Heart left ventricle (tissue), 13 donors: ENCODE measurements around the gene GRAMD2B.

Experiments
- POLR2A ChIP-seq, 2 donors: fragments of 450-650 bp; IDR thresholded peaks; one replicate each; pipeline ENCODE4 v1.6.1; 2017; ENCODE audit warnings: antibody characterized with exemption in 2 of 2, mild to moderate bottlenecking in 2 of 2, moderate library complexity in 2 of 2
- TF ChIP-seq, protein P1 (sequence below), 12 donors: fragments of 200-600 bp; sonication (generic) in 4 of 12; IDR thresholded peaks; one replicate each; pipeline versions ENCODE4 v1.5.0 to v1.8.0; 2018 to 2022; ENCODE audit warnings: antibody characterized with exemption in 12 of 12, mild to moderate bottlenecking in 5 of 12
- donor health status: ischemic (EF 13 %, LVEDD 7.1; RV severe dilation, severe dysfunction).
- donor health status: DM: no; HTN: yes; CAD: no.
- donor health status: DM: no; HTN: no; CAD: no.
- donor health status: ischemic (EF 25% LVEDD 6.9; RV normal size, moderate dysfunction).
- donor health status: ischemic (EF 25% LVEDD 5.7; RV mildly dilated, moderate dysfunction).
- donor health status: ischemic (EF 35%, LVEDD 5.7; RV mildly dilated, moderate dysfunction).
- donor health status: nonischemic (EF 11% LVEDD 7.7; RV severe dilation, severe dysfunction).
- donor health status: DM: yes; HTN: yes; CAD: no.
- donor health status: PGD.
- donor health status: ischemic (EF 29% LVEDD 5.4; RV normal size, mild dysfunction).
- donor health status: nonischemic (EF 23%, LVEDD 6.1; RV moderate dilation, normal function).

DNA sequence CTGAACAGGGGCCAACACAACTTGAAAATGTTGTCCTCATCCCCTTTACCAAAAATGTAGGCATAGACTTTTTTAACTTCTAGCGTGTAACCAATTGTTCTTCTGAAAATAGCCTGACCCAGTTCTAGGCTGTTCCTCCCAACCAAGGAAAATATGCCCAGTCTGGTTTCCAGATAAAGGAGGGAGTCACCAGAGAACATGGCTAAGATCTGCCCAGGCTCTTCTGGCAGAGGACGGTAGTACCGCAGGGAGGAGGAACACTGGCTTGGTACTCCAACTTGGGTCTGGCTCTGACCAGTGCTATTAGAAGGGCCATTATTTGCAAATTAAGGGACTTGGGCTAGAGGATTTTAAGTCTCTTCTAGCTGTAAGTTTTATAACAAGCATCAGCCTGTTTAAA is 63.1 kb downstream of the GRAMD2B start:
- TF ChIP-seq, protein P1, sequence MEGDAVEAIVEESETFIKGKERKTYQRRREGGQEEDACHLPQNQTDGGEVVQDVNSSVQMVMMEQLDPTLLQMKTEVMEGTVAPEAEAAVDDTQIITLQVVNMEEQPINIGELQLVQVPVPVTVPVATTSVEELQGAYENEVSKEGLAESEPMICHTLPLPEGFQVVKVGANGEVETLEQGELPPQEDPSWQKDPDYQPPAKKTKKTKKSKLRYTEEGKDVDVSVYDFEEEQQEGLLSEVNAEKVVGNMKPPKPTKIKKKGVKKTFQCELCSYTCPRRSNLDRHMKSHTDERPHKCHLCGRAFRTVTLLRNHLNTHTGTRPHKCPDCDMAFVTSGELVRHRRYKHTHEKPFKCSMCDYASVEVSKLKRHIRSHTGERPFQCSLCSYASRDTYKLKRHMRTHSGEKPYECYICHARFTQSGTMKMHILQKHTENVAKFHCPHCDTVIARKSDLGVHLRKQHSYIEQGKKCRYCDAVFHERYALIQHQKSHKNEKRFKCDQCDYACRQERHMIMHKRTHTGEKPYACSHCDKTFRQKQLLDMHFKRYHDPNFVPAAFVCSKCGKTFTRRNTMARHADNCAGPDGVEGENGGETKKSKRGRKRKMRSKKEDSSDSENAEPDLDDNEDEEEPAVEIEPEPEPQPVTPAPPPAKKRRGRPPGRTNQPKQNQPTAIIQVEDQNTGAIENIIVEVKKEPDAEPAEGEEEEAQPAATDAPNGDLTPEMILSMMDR (IDR thresholded peaks at IDR 0.05): no peak
- TF ChIP-seq POLR2A (IDR thresholded peaks at IDR 0.05): no peak
